ENCODE measurements around the gene CENPH. TPM values are rescaled to one million over a fixed set of nuclear protein-coding genes. Genes with fewer than 3 reads are reported as not detected.

Gene CENPH
- total RNA-seq, 1 experiment from 2014 or later, result 21.9 TPM

DNA sequence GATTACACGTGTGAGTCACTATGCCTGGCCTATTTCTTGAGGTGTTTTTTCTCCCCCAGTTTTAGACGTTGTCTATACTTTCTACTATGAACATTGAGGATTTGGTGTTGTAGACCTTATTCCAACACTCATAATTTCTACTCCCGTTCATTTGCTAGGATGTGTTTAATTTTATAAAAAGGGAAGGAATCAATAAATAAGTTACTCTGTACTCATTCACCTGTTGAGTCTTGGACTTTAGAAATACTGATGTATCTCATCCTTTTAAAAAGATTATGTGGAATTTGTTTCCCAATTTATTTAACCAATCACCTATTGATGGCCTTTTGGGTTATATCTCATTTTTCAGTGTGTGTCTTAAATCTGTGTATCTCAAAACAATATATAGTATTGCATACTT lies 48.5 kb downstream of the CENPH start:
- no peak overlapping the region for H3K4me3 Mint-ChIP-seq (ENCODE audit: unreplicated experiment)
- POLR2A ChIA-PET, result interaction anchor here (0.6 to 0.9 kb wide), 2 partner anchors 48 to 119 kb away, joined by 3 to 4 read pairs; no protein-coding TSS in a partner anchor
- H3K36me3 Mint-ChIP-seq (ENCODE audit: insufficient read depth, unreplicated experiment), result peaks cover 57% of the 10 kb centered on the region
- peaks cover 6% of the 10 kb centered on the region for H3K9me3 Mint-ChIP-seq (ENCODE audit: unreplicated experiment)
- intact Hi-C loops (cut with micrococcal nuclease), result loop anchor here (10.0 kb wide), 1 partner anchor 73 kb away; the partner anchor contains the start of gene CCNB1
- H3K27ac Mint-ChIP-seq (ENCODE audit: low read depth, unreplicated experiment), result peak overlapping the region; percentile 90
- no TSS peak for BruUV-seq (replicated peaks)
- CTCF ChIA-PET, result no interaction called here
- TF ChIP-seq, protein P1, sequence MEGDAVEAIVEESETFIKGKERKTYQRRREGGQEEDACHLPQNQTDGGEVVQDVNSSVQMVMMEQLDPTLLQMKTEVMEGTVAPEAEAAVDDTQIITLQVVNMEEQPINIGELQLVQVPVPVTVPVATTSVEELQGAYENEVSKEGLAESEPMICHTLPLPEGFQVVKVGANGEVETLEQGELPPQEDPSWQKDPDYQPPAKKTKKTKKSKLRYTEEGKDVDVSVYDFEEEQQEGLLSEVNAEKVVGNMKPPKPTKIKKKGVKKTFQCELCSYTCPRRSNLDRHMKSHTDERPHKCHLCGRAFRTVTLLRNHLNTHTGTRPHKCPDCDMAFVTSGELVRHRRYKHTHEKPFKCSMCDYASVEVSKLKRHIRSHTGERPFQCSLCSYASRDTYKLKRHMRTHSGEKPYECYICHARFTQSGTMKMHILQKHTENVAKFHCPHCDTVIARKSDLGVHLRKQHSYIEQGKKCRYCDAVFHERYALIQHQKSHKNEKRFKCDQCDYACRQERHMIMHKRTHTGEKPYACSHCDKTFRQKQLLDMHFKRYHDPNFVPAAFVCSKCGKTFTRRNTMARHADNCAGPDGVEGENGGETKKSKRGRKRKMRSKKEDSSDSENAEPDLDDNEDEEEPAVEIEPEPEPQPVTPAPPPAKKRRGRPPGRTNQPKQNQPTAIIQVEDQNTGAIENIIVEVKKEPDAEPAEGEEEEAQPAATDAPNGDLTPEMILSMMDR (IDR thresholded peaks at IDR 0.05; ENCODE audit: unreplicated experiment), result no peak
- DNase-seq (ENCODE audit: unreplicated experiment), result no peak
- peaks cover 40% of the 10 kb centered on the region for H3K4me1 Mint-ChIP-seq (ENCODE audit: insufficient read depth, unreplicated experiment)
- no peaks in the 10 kb centered on the region for H3K27me3 Mint-ChIP-seq (ENCODE audit: insufficient read depth, unreplicated experiment)

- peaks cover 61% of the 10 kb centered on the region for H3K36me3 Mint-ChIP-seq (ENCODE audit: insufficient read depth, unreplicated experiment)
- no peaks in the 10 kb centered on the region for H3K27me3 Mint-ChIP-seq (ENCODE audit: insufficient read depth, unreplicated experiment)
- CTCF ChIA-PET, result no interaction called here
- H3K27ac Mint-ChIP-seq (ENCODE audit: low read depth, unreplicated experiment), result peak overlapping the region; percentile 90
- BruUV-seq (replicated peaks), result no TSS peak
- intact Hi-C loops (cut with micrococcal nuclease), result loop anchor here (10.0 kb wide), 1 partner anchor 74 kb away; the partner anchor contains the start of gene CCNB1
- H3K9me3 Mint-ChIP-seq (ENCODE audit: unreplicated experiment), result peaks cover 6% of the 10 kb centered on the region
- TF ChIP-seq, protein P1 (IDR thresholded peaks at IDR 0.05; ENCODE audit: unreplicated experiment), result no peak
- POLR2A ChIA-PET, result interaction anchor here (0.9 to 1.5 kb wide), 2 partner anchors 49 to 73 kb away, joined by 3 to 4 read pairs; no protein-coding TSS in a partner anchor
- peaks cover 43% of the 10 kb centered on the region for H3K4me1 Mint-ChIP-seq (ENCODE audit: insufficient read depth, unreplicated experiment)
- H3K4me3 Mint-ChIP-seq (ENCODE audit: unreplicated experiment), result peak overlapping the region; percentile 67
- DNase-seq (ENCODE audit: unreplicated experiment), result peak; percentile 59
Observed at GRCh38 chr5:69238760-69239251, 49.4 kb downstream of the CENPH start.

DNA sequence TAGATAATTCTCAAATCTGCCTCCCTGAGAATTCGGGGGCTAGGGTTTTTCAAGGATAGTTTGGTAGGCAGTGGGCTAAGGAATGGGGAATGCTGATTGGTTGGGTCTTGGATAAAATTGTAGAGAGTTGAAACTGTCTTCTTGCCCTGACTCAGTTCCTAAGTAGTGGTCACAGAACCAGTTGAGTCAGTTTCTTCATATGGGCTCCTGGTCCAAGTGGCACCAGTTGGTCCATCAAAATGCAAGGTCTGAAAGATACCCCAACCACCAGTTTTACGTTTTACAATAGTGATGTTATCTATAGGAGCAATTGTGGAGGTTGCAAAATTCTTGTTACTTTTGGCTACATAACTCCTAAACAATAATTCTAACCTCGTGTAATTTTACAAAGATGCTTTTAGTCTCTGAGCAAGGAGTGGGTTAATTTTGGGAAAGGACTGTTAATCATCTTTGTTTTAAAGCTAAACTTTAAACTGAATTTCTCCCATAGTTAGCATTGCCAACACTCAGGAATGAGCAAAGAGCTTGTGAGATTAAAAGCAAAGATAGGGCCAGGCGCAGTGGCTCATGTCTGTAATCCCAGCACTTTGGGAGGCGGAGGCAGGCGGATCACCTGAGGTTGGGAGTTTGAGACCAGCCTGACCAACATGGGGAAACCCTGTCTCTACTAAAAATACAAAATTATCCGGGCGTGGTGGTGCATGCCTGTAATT lies 53.0 kb downstream of the CENPH start:
- ChIA-PET POLR2A (interaction anchor here (0.6 to 2.1 kb wide), 4 partner anchors 8 to 92 kb away, joined by 3 to 6 read pairs (median 4); partner anchors contain the start of gene CDK7), CTCF (no interaction called here)
- Mint-ChIP-seq H3K36me3 (ENCODE audit: insufficient read depth, unreplicated experiment) (peaks cover 52% of the 10 kb centered on the region), H3K4me1 (ENCODE audit: insufficient read depth, unreplicated experiment) (peaks cover 30% of the 10 kb centered on the region), H3K27me3 (ENCODE audit: insufficient read depth, unreplicated experiment) (no peaks in the 10 kb centered on the region), H3K9me3 (ENCODE audit: unreplicated experiment) (peaks cover 6% of the 10 kb centered on the region), H3K27ac (ENCODE audit: low read depth, unreplicated experiment) (no peak overlapping the region), H3K4me3 (ENCODE audit: unreplicated experiment) (no peak overlapping the region)
- BruUV-seq (replicated peaks), result no TSS peak
- intact Hi-C loops (cut with micrococcal nuclease), result no loop called here
- DNase-seq (ENCODE audit: unreplicated experiment), result no peak
- TF ChIP-seq, protein P1 (IDR thresholded peaks at IDR 0.05; ENCODE audit: unreplicated experiment), result no peak

DNA sequence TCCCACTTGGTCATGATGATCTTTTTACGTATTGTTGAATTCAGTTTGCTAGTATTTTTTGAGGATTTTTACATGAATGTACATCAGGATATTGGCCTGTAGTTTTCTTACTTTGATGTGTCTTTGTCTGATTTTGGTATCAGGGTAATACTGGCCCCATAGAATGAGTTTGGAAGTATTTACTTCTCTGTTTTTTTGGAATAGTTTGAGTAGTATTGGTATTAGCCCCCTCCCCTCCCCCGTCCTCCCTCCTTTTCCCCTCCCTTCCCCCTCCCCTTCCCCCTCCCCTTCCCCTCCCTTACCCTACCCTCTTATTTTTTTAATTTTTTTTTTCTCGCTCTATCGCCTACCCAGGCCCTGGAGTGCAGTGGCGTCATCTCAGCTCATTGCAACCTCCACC lies 55.6 kb downstream of the CENPH start:
- TF ChIP-seq, protein P1 (IDR thresholded peaks at IDR 0.05; ENCODE audit: unreplicated experiment), result no peak
- ChIA-PET CTCF (no interaction called here), POLR2A (no interaction called here)
- BruUV-seq (replicated peaks), result no TSS peak
- intact Hi-C loops (cut with micrococcal nuclease), result no loop called here
- H3K9me3 Mint-ChIP-seq (ENCODE audit: unreplicated experiment), result peaks cover 5% of the 10 kb centered on the region
- peaks cover 39% of the 10 kb centered on the region for H3K36me3 Mint-ChIP-seq (ENCODE audit: insufficient read depth, unreplicated experiment)
- no peak for DNase-seq (ENCODE audit: unreplicated experiment)
- H3K27ac Mint-ChIP-seq (ENCODE audit: low read depth, unreplicated experiment), result no peak overlapping the region
- no peaks in the 10 kb centered on the region for H3K27me3 Mint-ChIP-seq (ENCODE audit: insufficient read depth, unreplicated experiment)
- H3K4me1 Mint-ChIP-seq (ENCODE audit: insufficient read depth, unreplicated experiment), result peaks cover 12% of the 10 kb centered on the region
- no peak overlapping the region for H3K4me3 Mint-ChIP-seq (ENCODE audit: unreplicated experiment)

Data from MCF 10A (cell line).